Renal cortex interstitium (tissue), 11 donors: Measurements from ENCODE around the gene PRDM1. TPM values are rescaled to one million over a fixed set of nuclear protein-coding genes. Genes with fewer than 3 reads are reported as not detected.
A peak's percentile ranks its signal among the peaks of the same experiment; 100 is the strongest.

Source experiments
- DNase-seq, 11 donors: peaks; one replicate each; pipeline ENCODE4 v3.0.0-alpha.2; 2013; ENCODE audit warnings: low read depth in 9 of 11, low spot score in 4 of 11; ENCODE audit errors: extremely low read depth in 1 of 11
- polyA plus RNA-seq, 3 donors: library from polyadenylated mRNA; unstranded; fragments of 120-200 nt; gene quantifications; one replicate each; pipeline ENCODE4 v1.2.1, GENCODE V29; 2013; ENCODE audit not compliant: insufficient read length in 3 of 3

Gene PRDM1
- polyA plus RNA-seq, 3 donors = 2.4 to 4.6 (median 3.9) TPM

DNA sequence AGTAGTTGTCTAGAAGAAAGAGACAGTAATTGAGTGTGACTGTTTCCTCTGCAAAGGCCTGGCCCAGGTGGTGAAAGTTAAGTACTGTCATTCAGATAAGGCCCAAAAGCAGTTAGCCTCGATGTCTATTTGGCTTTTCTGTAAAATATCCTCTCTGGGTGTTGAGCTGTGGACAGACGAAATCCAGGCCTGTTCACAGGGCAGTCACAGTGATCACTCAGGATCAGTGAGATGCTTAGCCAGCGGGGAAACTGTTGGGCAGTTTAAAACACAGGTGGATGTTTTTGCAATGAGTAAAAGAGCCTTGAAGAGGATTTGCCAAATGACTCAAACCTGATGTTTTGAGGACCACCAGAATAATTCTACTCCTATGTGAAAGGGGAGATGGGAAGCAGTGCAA, 22.0 kb upstream of the PRDM1 start:
- no peak for DNase-seq

- no peak for DNase-seq
Observed at GRCh38 chr6:106064756-106065155, 21.4 kb upstream of the PRDM1 start.

GRCh38 chr6:106066989-106067388, 19.1 kb upstream of the PRDM1 start:
- DNase-seq = no peak

GRCh38 chr6:106069478-106069877, 16.7 kb upstream of the PRDM1 start:
- DNase-seq = peak in 10 of 11 donors; percentile 48 to 88 (median 58)

GRCh38 chr6:106070636-106071035, 15.5 kb upstream of the PRDM1 start:
- DNase-seq = no peak

- DNase-seq = no peak
Observed at GRCh38 chr6:106072501-106073090, 13.5 kb upstream of the PRDM1 start.

DNA sequence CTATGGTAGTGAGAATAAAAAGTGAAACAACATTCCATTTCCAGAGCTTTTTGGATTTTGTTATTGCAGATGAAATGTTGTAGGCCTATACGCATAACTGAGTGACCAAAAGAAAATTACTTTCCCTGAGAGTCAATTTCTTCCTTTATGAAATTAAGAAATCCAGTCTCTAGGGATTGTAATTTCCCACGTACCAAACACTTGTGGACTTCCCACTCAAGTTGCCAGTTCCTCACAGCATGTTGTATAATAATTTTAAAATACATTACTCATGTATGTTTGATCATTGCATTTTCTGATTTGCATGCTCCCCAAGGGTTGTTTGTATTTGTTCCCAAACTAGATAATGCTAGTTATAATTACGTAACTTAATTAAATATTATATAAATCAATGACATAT, 12.0 kb upstream of the PRDM1 start:
- no peak for DNase-seq

GRCh38 chr6:106076139-106076538, 10.0 kb upstream of the PRDM1 start:
- DNase-seq = no peak

DNA sequence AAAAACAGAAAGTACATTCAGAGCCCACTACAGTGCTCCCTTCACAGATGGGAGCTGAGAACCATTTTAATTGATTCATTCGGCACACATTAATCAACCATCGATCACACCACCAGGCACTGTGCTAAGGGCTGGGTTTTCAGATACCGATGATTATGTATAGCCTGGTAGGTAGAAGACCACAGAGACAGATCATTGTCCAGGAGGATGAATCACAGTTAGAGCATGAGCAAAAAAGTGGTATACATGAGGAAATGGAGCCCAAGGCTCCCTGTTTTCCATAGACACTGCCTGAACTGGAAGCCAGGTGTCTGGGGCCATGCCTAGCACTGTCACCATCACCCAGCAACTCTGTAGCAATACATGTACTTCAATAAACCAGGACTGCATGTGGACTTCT, 9.0 kb upstream of the PRDM1 start:
- DNase-seq = no peak

- no peak for DNase-seq
Observed at GRCh38 chr6:106077881-106078280, 8.3 kb upstream of the PRDM1 start.

DNA sequence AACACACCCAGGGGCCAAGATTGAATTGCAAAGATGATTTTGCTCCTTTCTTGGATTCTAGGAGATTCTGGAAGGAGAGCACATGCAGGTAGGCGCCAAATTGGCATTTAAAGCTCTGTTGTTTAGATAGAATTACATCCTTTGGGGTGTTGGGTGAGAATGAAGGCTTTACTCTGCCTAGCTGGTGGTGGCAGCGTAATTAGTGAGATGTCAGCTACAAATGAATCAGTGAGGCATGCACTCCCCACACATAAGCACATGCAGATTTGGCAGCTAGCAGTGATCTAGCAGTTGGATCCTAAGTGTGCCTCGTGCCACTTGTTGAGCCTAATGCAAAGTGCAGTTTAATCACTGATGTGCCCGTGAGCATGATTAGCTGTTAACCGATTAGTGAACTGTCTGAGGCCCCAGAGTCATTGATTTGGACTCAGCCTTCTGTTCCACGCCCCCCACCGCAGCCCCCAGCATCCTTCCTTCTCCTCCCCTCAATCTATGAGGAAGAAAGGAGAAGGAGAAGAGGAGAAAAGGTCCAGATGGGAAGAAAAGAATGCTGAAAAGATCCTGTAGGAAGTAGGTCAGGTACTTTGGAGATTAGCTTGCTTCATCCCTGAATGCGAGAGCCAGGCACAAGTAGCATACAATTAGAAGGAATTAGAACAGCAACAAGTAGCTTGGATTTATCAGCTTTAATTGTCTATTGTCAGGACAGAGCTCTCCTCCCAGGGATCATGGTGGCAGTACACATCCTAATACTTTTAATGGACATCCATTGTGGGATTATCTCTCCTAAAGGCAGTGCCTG, 6.0 kb upstream of the PRDM1 start:
- DNase-seq = no peak

DNA sequence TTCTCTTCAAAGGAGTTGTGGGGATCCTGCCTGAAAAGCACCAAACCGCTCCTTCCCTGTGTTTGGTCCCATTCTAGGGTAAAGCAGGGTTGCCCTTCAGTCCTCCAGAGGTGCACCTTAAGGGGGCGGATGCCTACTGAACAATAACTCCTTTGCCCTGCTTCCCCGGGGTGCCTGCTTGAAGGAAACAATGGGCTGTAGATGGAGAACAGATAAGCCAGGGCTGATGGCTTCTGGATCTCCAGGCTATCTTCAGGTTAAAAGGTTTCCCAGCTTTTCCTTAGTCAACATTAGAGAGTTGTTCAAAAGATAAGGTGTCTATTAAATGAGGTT, 5.4 kb upstream of the PRDM1 start:
- no peak for DNase-seq

GRCh38 chr6:106081715-106082114, 4.4 kb upstream of the PRDM1 start:
- no peak for DNase-seq

DNA sequence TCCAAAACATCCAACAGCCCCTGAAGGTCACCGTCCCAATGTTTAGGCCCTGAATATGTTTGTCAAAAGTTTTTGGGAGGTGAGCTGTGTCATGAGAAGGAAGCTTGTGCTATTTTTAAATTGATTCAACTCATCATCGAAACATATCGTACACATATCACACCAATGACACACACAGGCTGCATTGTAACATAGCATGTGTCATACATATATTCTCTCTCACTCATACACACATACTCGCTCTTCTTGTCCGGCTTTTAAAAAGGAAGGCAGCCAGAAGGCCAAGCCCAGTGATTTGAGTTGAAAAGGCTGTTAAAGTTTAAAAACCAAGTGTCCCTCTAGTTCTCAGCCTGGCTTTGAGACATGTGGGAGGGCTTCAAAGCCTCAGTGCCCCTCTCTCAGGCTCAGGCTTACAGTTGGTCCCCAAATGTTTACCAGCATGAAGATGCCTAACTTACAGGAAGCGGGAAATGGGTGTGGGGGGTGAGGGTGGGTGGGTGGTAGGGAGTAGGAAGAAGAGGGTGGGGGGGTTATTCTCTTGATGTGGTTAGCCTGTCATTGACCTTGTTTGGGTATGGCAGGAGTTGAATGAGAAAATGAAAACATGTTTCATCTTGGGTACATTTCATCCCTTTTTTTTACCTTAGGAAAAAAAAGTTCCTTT, 3.3 kb upstream of the PRDM1 start:
- no peak for DNase-seq

- DNase-seq = no peak
Observed at GRCh38 chr6:106083618-106084017, 2.5 kb upstream of the PRDM1 start.

GRCh38 chr6:106084106-106084988, 1.8 kb upstream of the PRDM1 start:
- DNase-seq = peak in 1 of 11 donors; percentile 40

GRCh38 chr6:106084989-106085691, 996 bp upstream of the PRDM1 start:
- no peak for DNase-seq

- no peak for DNase-seq
Observed at GRCh38 chr6:106085692-106085983, 498 bp upstream of the PRDM1 start.

GRCh38 chr6:106086814-106087175, 659 bp downstream of the PRDM1 start:
- DNase-seq = no peak
